Endothelial cell of umbilical vein (primary cell): ENCODE measurements around the gene PEX19. TPM values are rescaled to one million over a fixed set of nuclear protein-coding genes. Genes with fewer than 3 reads are reported as not detected.

Experiments
- BruUV-seq: library from RNA; stranded (reverse); fragments of 400-500 nt; replicated peaks from 2 replicates; lab custom pipeline; 2021; lab: Mats Ljungman, UMichigan
- CTCF ChIA-PET: fragments of 300-600, 350-600 bp; sonication (Branson Sonifier 250); formaldehyde crosslinking; loops from one replicate; lab custom pipeline; 2021; ENCODE audit warnings: antibody characterized with exemption, inconsistent platforms; lab: Charles Lee
- POLR2A ChIA-PET: fragments of 300-600, 350-600 bp; sonication (Branson Sonifier 250); formaldehyde crosslinking; loops from one replicate; lab custom pipeline; 2021; ENCODE audit warnings: antibody characterized with exemption, inconsistent platforms; lab: Charles Lee
- DNase-seq: peaks from one replicate; pipeline ENCODE4 v3.0.0-alpha.2; 2011; ENCODE audit warnings: low read depth, low spot score
- FAIRE-seq: peaks from 2 replicates; lab custom pipeline; 2011; peaks lifted over from hg19 to GRCh38; lab: Jason Lieb, UNC
- H2AFZ ChIP-seq: 2 replicates; pipeline ENCODE4 v1.6.0; 2012; ENCODE audit warnings: low read depth, low read length, control low read depth, inconsistent platforms
- H3K27ac ChIP-seq: 2 replicates; pipeline ENCODE4 v1.5.1; 2011; ENCODE audit warnings: low read depth, mild to moderate bottlenecking, control low read depth, low read length, moderate library complexity; ENCODE audit not compliant: insufficient read depth
- H3K27me3 ChIP-seq, 2 experiments: 2 replicates each; pipeline versions ENCODE4 v1.6.0 to v1.6.1; 2011; ENCODE audit warnings: low read length in 2 of 2, mixed read lengths in 1 of 2; ENCODE audit not compliant: control insufficient read depth in 2 of 2, insufficient read depth in 2 of 2
- H3K36me3 ChIP-seq, 2 experiments: 2 replicates in 1 of 2; 3 replicates in 1 of 2; pipeline ENCODE4 v1.5.1; 2011; ENCODE audit warnings: low read length in 2 of 2, mild to moderate bottlenecking in 1 of 2, moderate library complexity in 1 of 2; ENCODE audit not compliant: control insufficient read depth in 2 of 2, insufficient read depth in 2 of 2; ENCODE audit errors: extremely low read depth in 1 of 2
- H3K4me1 ChIP-seq: 3 replicates; pipeline ENCODE4 v1.5.1; 2011; ENCODE audit warnings: mild to moderate bottlenecking, low read length; ENCODE audit not compliant: control insufficient read depth, insufficient read depth; ENCODE audit errors: extremely low read depth
- H3K4me2 ChIP-seq: 2 replicates; pipeline ENCODE4 v1.6.1; 2011; ENCODE audit warnings: low read length, control low read depth, mixed read lengths; ENCODE audit not compliant: insufficient read depth
- H3K4me3 ChIP-seq, 3 experiments: fragments of 200-600 bp in 1 of 3; sonication (generic), shearing (Covaris generic) in 1 of 3; replicated peaks in 1 of 3; 2 replicates each; pipeline ENCODE4 v1.5.1; 2011 to 2016; ENCODE audit warnings: control low read depth in 3 of 3, low read length in 3 of 3, mild to moderate bottlenecking in 2 of 3, inconsistent platforms in 1 of 3, low read depth in 1 of 3, moderate library complexity in 1 of 3; ENCODE audit not compliant: insufficient read depth in 1 of 3
- H3K79me2 ChIP-seq: 2 replicates; pipeline ENCODE4 v1.6.0; 2012; ENCODE audit warnings: low read length, inconsistent platforms; ENCODE audit not compliant: control insufficient read depth, insufficient read depth
- H3K9ac ChIP-seq: replicated peaks from 2 replicates; pipeline ENCODE3; 2011; ENCODE audit warnings: low read length, control low read depth; ENCODE audit not compliant: insufficient read depth; ENCODE audit errors: extremely low read depth
- H3K9me1 ChIP-seq: replicated peaks from 3 replicates; pipeline ENCODE4 v1.6.0; 2011; ENCODE audit warnings: mild to moderate bottlenecking, low read length; ENCODE audit not compliant: control insufficient read depth, insufficient read depth; ENCODE audit errors: extremely low read depth
- H3K9me3 ChIP-seq: replicated peaks from 2 replicates; pipeline ENCODE4 v1.5.1; 2012; ENCODE audit warnings: low read length, inconsistent platforms; ENCODE audit not compliant: control insufficient read depth, insufficient read depth
- H4K20me1 ChIP-seq: replicated peaks from 2 replicates; pipeline ENCODE3; 2011; ENCODE audit warnings: mild to moderate bottlenecking, low read length; ENCODE audit not compliant: control insufficient read depth, insufficient read depth; ENCODE audit errors: extremely low read depth
- CTCF ChIP-seq, 2 donors: IDR thresholded peaks; 1 replicate in 1 of 2; 2 replicates in 1 of 2; pipeline ENCODE4 v1.5.1; 2011; ENCODE audit warnings: low read length in 2 of 2, mild to moderate bottlenecking in 2 of 2, moderate library complexity in 2 of 2, control low read depth in 1 of 2, inconsistent platforms in 1 of 2, low read depth in 1 of 2; ENCODE audit not compliant: insufficient read depth in 1 of 2; ENCODE audit errors: extremely low read depth in 1 of 2
- EZH2 ChIP-seq: IDR thresholded peaks from 2 replicates; pipeline ENCODE4 v1.6.1; 2012; ENCODE audit warnings: borderline replicate concordance, low read depth, mild to moderate bottlenecking, moderate library complexity, low read length, inconsistent platforms; ENCODE audit not compliant: severe bottlenecking
- FOS ChIP-seq: IDR thresholded peaks from 2 replicates; pipeline ENCODE4 v1.6.1; 2011; ENCODE audit warnings: mild to moderate bottlenecking, low read length, moderate library complexity, borderline replicate concordance; ENCODE audit not compliant: insufficient read depth
- GATA2 ChIP-seq: IDR thresholded peaks from 2 replicates; pipeline ENCODE4 v1.7.0; 2011; ENCODE audit warnings: low read depth, mild to moderate bottlenecking, moderate library complexity, mixed read lengths, low read length; ENCODE audit not compliant: insufficient read length, insufficient read depth
- JUN ChIP-seq: IDR thresholded peaks from 2 replicates; pipeline ENCODE4 v1.6.1; 2011; ENCODE audit warnings: borderline replicate concordance, low read depth; ENCODE audit not compliant: insufficient read length, insufficient read depth
- MAX ChIP-seq: IDR thresholded peaks from 2 replicates; pipeline ENCODE4 v1.6.1; 2011; ENCODE audit not compliant: insufficient read depth, insufficient read length
- MYC ChIP-seq: IDR thresholded peaks from one replicate; pipeline ENCODE4 v1.6.1; 2011; ENCODE audit warnings: mild to moderate bottlenecking, low read depth, low read length
- POLR2A ChIP-seq: IDR thresholded peaks from 2 replicates; pipeline ENCODE4 v1.6.1; 2012; ENCODE audit warnings: low read depth, mild to moderate bottlenecking, control low read depth, low read length
- POLR2AphosphoS5 ChIP-seq: IDR thresholded peaks from 2 replicates; pipeline ENCODE4 v1.6.1; 2012; ENCODE audit warnings: low read depth, mild to moderate bottlenecking, control low read depth, low read length, moderate library complexity; ENCODE audit not compliant: insufficient read depth
- dilution Hi-C: fragments of 300-500 bp; cut with MboI; formaldehyde crosslinking; loops from one replicate; pipeline ENCODE4 v1.15.0; 2019; ENCODE audit warnings: low sequenced_read_pairs; ENCODE audit not compliant: extremely low pct_ligation_motif_present
- intact Hi-C: fragments of 100-400 bp; cut with micrococcal nuclease; formaldehyde crosslinking; loops from one replicate; pipeline ENCODE4 v1.10.0; 2022
- polyA plus RNA-seq, 4 experiments: library from polyadenylated mRNA; depleted of rRNA in 3 of 4; stranded (reverse) in 3 of 4; unstranded in 1 of 4; fragments of >200 nt; gene quantifications; 2 replicates each; pipeline versions ENCODE4 v1.2.1 to v1.2.3, GENCODE V29; 2011 to 2012; ENCODE audit warnings: missing spikeins in 1 of 4
- total RNA-seq: library from RNA; stranded (reverse); gene quantifications from 2 replicates; pipeline ENCODE4 v1.2.3, GENCODE V29; 2021

Gene PEX19
- total and polyA plus RNA-seq, 2 donors (not counting 3 experiments of a cell fraction or from before 2014, with no cell fraction given), result 24.4 to 38.4 TPM

- Histone ChIP-seq H3K9me1 (no peaks in the 10 kb centered on the region), H3K27ac (no peak overlapping the region), H3K27me3 (peaks cover 0 to 2% of the 10 kb centered on the region in 2 experiments), H3K4me3 (no peak overlapping the region), H3K4me1 (peaks cover 15% of the 10 kb centered on the region), H3K9me3 (no peaks in the 10 kb centered on the region), H3K9ac (no peak overlapping the region), H3K4me2 (no peak overlapping the region), H3K36me3 (no peaks in the 10 kb centered on the region), H4K20me1 (no peaks in the 10 kb centered on the region), H2AFZ (no peak overlapping the region), H3K79me2 (peaks cover 13% of the 10 kb centered on the region)
- intact Hi-C loops (no loop called here), dilution Hi-C loops (no loop called here)
- no peak for FAIRE-seq
- ChIA-PET POLR2A (no interaction called here), CTCF (interaction anchor here (1.3 to 3.6 kb wide), 4 partner anchors 8 to 72 kb away, joined by 3 to 16 read pairs (median 7); no protein-coding TSS in a partner anchor)
- BruUV-seq, result no TSS peak
- DNase-seq, result no peak
- TF ChIP-seq MAX (no peak), POLR2A (no peak), CTCF (IDR thresholded peaks at IDR 0.05; ENCODE audit: extremely low read depth in 1 of 2, insufficient read depth in 1 of 2, low read depth in 1 of 2, low read length in 2 of 2) (no peak), POLR2AphosphoS5 (no peak), MYC (no peak), JUN (no peak), EZH2 (no peak), FOS (no peak), GATA2 (no peak)
Measured at GRCh38 chr1:160264795-160265307, 20.1 kb downstream of the PEX19 start.
